Endothelial cell of umbilical vein (primary cell): ENCODE measurements around the gene TXK. TPM values are rescaled to one million over a fixed set of nuclear protein-coding genes. Genes with fewer than 3 reads are reported as not detected.

ENCODE experiments used
- BruUV-seq: library from RNA; stranded (reverse); fragments of 400-500 nt; replicated peaks from 2 replicates; lab custom pipeline; 2021; lab: Mats Ljungman, UMichigan
- CTCF ChIA-PET: fragments of 300-600, 350-600 bp; sonication (Branson Sonifier 250); formaldehyde crosslinking; loops from one replicate; lab custom pipeline; 2021; ENCODE audit warnings: antibody characterized with exemption, inconsistent platforms; lab: Charles Lee
- POLR2A ChIA-PET: fragments of 300-600, 350-600 bp; sonication (Branson Sonifier 250); formaldehyde crosslinking; loops from one replicate; lab custom pipeline; 2021; ENCODE audit warnings: antibody characterized with exemption, inconsistent platforms; lab: Charles Lee
- DNase-seq: peaks from one replicate; pipeline ENCODE4 v3.0.0-alpha.2; 2011; ENCODE audit warnings: low read depth, low spot score
- FAIRE-seq: peaks from 2 replicates; lab custom pipeline; 2011; peaks lifted over from hg19 to GRCh38; lab: Jason Lieb, UNC
- H2AFZ ChIP-seq: 2 replicates; pipeline ENCODE4 v1.6.0; 2012; ENCODE audit warnings: low read depth, low read length, control low read depth, inconsistent platforms
- H3K27ac ChIP-seq: 2 replicates; pipeline ENCODE4 v1.5.1; 2011; ENCODE audit warnings: low read depth, mild to moderate bottlenecking, control low read depth, low read length, moderate library complexity; ENCODE audit not compliant: insufficient read depth
- H3K27me3 ChIP-seq, 2 experiments: 2 replicates each; pipeline versions ENCODE4 v1.6.0 to v1.6.1; 2011; ENCODE audit warnings: low read length in 2 of 2, mixed read lengths in 1 of 2; ENCODE audit not compliant: control insufficient read depth in 2 of 2, insufficient read depth in 2 of 2
- H3K36me3 ChIP-seq, 2 experiments: 2 replicates in 1 of 2; 3 replicates in 1 of 2; pipeline ENCODE4 v1.5.1; 2011; ENCODE audit warnings: low read length in 2 of 2, mild to moderate bottlenecking in 1 of 2, moderate library complexity in 1 of 2; ENCODE audit not compliant: control insufficient read depth in 2 of 2, insufficient read depth in 2 of 2; ENCODE audit errors: extremely low read depth in 1 of 2
- H3K4me1 ChIP-seq: 3 replicates; pipeline ENCODE4 v1.5.1; 2011; ENCODE audit warnings: mild to moderate bottlenecking, low read length; ENCODE audit not compliant: control insufficient read depth, insufficient read depth; ENCODE audit errors: extremely low read depth
- H3K4me2 ChIP-seq: 2 replicates; pipeline ENCODE4 v1.6.1; 2011; ENCODE audit warnings: low read length, control low read depth, mixed read lengths; ENCODE audit not compliant: insufficient read depth
- H3K4me3 ChIP-seq, 3 experiments: fragments of 200-600 bp in 1 of 3; sonication (generic), shearing (Covaris generic) in 1 of 3; replicated peaks in 1 of 3; 2 replicates each; pipeline ENCODE4 v1.5.1; 2011 to 2016; ENCODE audit warnings: control low read depth in 3 of 3, low read length in 3 of 3, mild to moderate bottlenecking in 2 of 3, inconsistent platforms in 1 of 3, low read depth in 1 of 3, moderate library complexity in 1 of 3; ENCODE audit not compliant: insufficient read depth in 1 of 3
- H3K79me2 ChIP-seq: 2 replicates; pipeline ENCODE4 v1.6.0; 2012; ENCODE audit warnings: low read length, inconsistent platforms; ENCODE audit not compliant: control insufficient read depth, insufficient read depth
- H3K9ac ChIP-seq: replicated peaks from 2 replicates; pipeline ENCODE3; 2011; ENCODE audit warnings: low read length, control low read depth; ENCODE audit not compliant: insufficient read depth; ENCODE audit errors: extremely low read depth
- H3K9me1 ChIP-seq: replicated peaks from 3 replicates; pipeline ENCODE4 v1.6.0; 2011; ENCODE audit warnings: mild to moderate bottlenecking, low read length; ENCODE audit not compliant: control insufficient read depth, insufficient read depth; ENCODE audit errors: extremely low read depth
- H3K9me3 ChIP-seq: replicated peaks from 2 replicates; pipeline ENCODE4 v1.5.1; 2012; ENCODE audit warnings: low read length, inconsistent platforms; ENCODE audit not compliant: control insufficient read depth, insufficient read depth
- H4K20me1 ChIP-seq: replicated peaks from 2 replicates; pipeline ENCODE3; 2011; ENCODE audit warnings: mild to moderate bottlenecking, low read length; ENCODE audit not compliant: control insufficient read depth, insufficient read depth; ENCODE audit errors: extremely low read depth
- CTCF ChIP-seq, 2 donors: IDR thresholded peaks; 1 replicate in 1 of 2; 2 replicates in 1 of 2; pipeline ENCODE4 v1.5.1; 2011; ENCODE audit warnings: low read length in 2 of 2, mild to moderate bottlenecking in 2 of 2, moderate library complexity in 2 of 2, control low read depth in 1 of 2, inconsistent platforms in 1 of 2, low read depth in 1 of 2; ENCODE audit not compliant: insufficient read depth in 1 of 2; ENCODE audit errors: extremely low read depth in 1 of 2
- EZH2 ChIP-seq: IDR thresholded peaks from 2 replicates; pipeline ENCODE4 v1.6.1; 2012; ENCODE audit warnings: borderline replicate concordance, low read depth, mild to moderate bottlenecking, moderate library complexity, low read length, inconsistent platforms; ENCODE audit not compliant: severe bottlenecking
- FOS ChIP-seq: IDR thresholded peaks from 2 replicates; pipeline ENCODE4 v1.6.1; 2011; ENCODE audit warnings: mild to moderate bottlenecking, low read length, moderate library complexity, borderline replicate concordance; ENCODE audit not compliant: insufficient read depth
- GATA2 ChIP-seq: IDR thresholded peaks from 2 replicates; pipeline ENCODE4 v1.7.0; 2011; ENCODE audit warnings: low read depth, mild to moderate bottlenecking, moderate library complexity, mixed read lengths, low read length; ENCODE audit not compliant: insufficient read length, insufficient read depth
- JUN ChIP-seq: IDR thresholded peaks from 2 replicates; pipeline ENCODE4 v1.6.1; 2011; ENCODE audit warnings: borderline replicate concordance, low read depth; ENCODE audit not compliant: insufficient read length, insufficient read depth
- MAX ChIP-seq: IDR thresholded peaks from 2 replicates; pipeline ENCODE4 v1.6.1; 2011; ENCODE audit not compliant: insufficient read depth, insufficient read length
- MYC ChIP-seq: IDR thresholded peaks from one replicate; pipeline ENCODE4 v1.6.1; 2011; ENCODE audit warnings: mild to moderate bottlenecking, low read depth, low read length
- POLR2A ChIP-seq: IDR thresholded peaks from 2 replicates; pipeline ENCODE4 v1.6.1; 2012; ENCODE audit warnings: low read depth, mild to moderate bottlenecking, control low read depth, low read length
- POLR2AphosphoS5 ChIP-seq: IDR thresholded peaks from 2 replicates; pipeline ENCODE4 v1.6.1; 2012; ENCODE audit warnings: low read depth, mild to moderate bottlenecking, control low read depth, low read length, moderate library complexity; ENCODE audit not compliant: insufficient read depth
- dilution Hi-C: fragments of 300-500 bp; cut with MboI; formaldehyde crosslinking; loops from one replicate; pipeline ENCODE4 v1.15.0; 2019; ENCODE audit warnings: low sequenced_read_pairs; ENCODE audit not compliant: extremely low pct_ligation_motif_present
- intact Hi-C: fragments of 100-400 bp; cut with micrococcal nuclease; formaldehyde crosslinking; loops from one replicate; pipeline ENCODE4 v1.10.0; 2022
- polyA plus RNA-seq, 4 experiments: library from polyadenylated mRNA; depleted of rRNA in 3 of 4; stranded (reverse) in 3 of 4; unstranded in 1 of 4; fragments of >200 nt; gene quantifications; 2 replicates each; pipeline versions ENCODE4 v1.2.1 to v1.2.3, GENCODE V29; 2011 to 2012; ENCODE audit warnings: missing spikeins in 1 of 4
- total RNA-seq: library from RNA; stranded (reverse); gene quantifications from 2 replicates; pipeline ENCODE4 v1.2.3, GENCODE V29; 2021

The TXK gene
- total and polyA plus RNA-seq, 2 donors (not counting 3 experiments of a cell fraction or from before 2014, with no cell fraction given): 0.26 to 0.97 TPM

- no TSS peak for BruUV-seq
- ChIA-PET POLR2A (no interaction called here), CTCF (interaction anchor here (0.9 to 4.7 kb wide), 2 partner anchors 12 to 41 kb away, joined by 3 to 29 read pairs; no protein-coding TSS in a partner anchor)
- Histone ChIP-seq H3K9ac (no peak overlapping the region), H3K4me2 (no peak overlapping the region), H3K79me2 (no peaks in the 10 kb centered on the region), H2AFZ (no peak overlapping the region), H3K36me3 (no peaks in the 10 kb centered on the region), H3K4me3 (no peak overlapping the region), H3K27ac (no peak overlapping the region), H3K4me1 (no peaks in the 10 kb centered on the region), H4K20me1 (no peaks in the 10 kb centered on the region), H3K9me3 (no peaks in the 10 kb centered on the region), H3K9me1 (no peaks in the 10 kb centered on the region), H3K27me3 (peaks cover 3 to 13% of the 10 kb centered on the region in 2 experiments)
- DNase-seq: no peak
- TF ChIP-seq EZH2 (no peak), FOS (no peak), CTCF (IDR thresholded peaks at IDR 0.05; ENCODE audit: extremely low read depth in 1 of 2, insufficient read depth in 1 of 2, low read depth in 1 of 2, low read length in 2 of 2) (no peak), GATA2 (no peak), POLR2A (no peak), JUN (no peak), POLR2AphosphoS5 (no peak), MYC (no peak), MAX (no peak)
- intact Hi-C loops (no loop called here), dilution Hi-C loops (no loop called here)
- FAIRE-seq: no peak
Observed at GRCh38 chr4:48046059-48046458, 88.0 kb downstream of the TXK start.
